NCI-H2196 treated with DMSO at 0.1 percent for 48 hours (cell line): ENCODE measurements around the gene HIVEP2.

Source experiments
- DNase-seq: peaks from one replicate; lab custom pipeline; 2025; ENCODE audit not compliant: unreplicated experiment; lab: John Stamatoyannopoulos, UW

Gene HIVEP2

GRCh38 chr6:142918339-142919042 is 26.5 kb downstream of the HIVEP2 start:
- DNase-seq, result no peak

GRCh38 chr6:142916881-142917280 is 28.1 kb downstream of the HIVEP2 start:
- no peak for DNase-seq

DNA sequence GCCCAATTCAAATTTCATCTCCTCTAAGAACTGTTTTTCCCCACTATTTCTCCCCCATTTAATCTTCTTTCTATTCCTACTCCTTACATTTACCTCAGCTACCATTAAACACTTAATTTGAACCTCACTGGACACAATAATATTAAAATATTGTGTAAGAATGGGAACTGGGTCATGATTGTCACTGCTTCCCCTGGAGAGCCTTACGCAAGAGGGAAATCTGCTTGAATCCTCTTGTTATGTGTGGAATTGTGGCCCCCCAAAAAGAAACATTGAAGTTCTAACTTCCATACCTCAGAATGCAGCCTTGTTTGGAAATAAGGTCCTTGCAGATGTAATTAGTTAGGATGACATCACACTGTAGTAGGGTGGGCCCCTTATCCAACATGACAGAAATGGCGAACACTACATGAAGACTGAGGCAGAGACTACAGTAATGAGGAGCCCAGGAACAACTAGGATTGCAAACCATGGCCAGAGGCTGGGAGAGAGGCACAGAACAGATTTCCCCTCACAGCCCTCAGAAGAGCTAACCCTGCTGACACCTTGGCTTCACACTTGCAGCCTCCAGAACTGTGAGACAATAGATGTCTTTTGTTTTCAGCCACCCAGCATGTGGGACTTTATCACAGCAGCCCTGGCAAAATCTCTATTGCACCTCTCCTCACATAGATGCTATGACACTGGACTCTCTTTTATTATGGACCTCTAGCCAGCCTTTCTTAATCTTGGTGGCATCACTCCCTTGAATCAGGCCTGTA is 29.9 kb downstream of the HIVEP2 start:
- no peak for DNase-seq

DNA sequence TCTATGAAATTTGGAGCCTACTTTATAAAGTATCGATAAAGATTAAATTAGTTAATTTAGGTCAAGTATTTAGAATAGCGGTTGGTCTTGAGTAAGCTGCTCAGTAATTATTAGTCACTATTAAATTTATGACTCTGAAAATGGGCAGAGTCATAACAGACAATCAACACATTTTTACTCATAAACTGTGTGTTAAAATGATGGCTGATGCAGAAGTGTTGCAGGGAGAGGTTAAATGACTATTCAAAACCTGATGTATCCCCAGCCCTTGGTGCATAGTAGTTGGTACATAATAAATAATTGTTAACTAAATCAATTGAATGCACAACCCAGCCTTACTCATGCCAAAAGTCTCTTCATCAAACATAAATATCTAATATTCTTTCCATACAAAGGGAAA is 30.6 kb downstream of the HIVEP2 start:
- DNase-seq, result no peak

- no peak for DNase-seq
Measured at GRCh38 chr6:142913511-142914047, 31.4 kb downstream of the HIVEP2 start.

- no peak for DNase-seq
Measured at GRCh38 chr6:142913036-142913510, 31.9 kb downstream of the HIVEP2 start.

DNA sequence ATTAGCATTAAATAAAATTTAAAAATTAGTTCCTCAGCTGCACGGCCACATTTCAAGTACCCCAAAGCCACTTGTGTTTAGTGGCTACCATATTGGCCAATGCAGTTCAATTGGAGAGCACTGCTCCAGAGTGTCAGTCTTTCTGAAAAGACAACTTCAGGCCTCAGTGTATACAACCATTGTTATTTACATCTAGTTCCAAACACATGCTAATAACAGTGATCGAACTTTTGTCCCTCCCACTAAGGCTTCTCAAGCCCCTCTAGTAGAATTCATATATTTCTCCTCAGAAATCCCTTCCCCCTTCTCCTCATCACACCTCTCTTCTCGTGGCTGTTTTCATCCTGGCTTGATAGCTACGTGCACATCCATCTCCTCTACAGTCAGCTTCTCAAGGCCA is 32.9 kb downstream of the HIVEP2 start:
- no peak for DNase-seq

GRCh38 chr6:142911430-142911829 is 33.5 kb downstream of the HIVEP2 start:
- no peak for DNase-seq

- no peak for DNase-seq
Measured at GRCh38 chr6:142909686-142910085, 35.3 kb downstream of the HIVEP2 start.

DNA sequence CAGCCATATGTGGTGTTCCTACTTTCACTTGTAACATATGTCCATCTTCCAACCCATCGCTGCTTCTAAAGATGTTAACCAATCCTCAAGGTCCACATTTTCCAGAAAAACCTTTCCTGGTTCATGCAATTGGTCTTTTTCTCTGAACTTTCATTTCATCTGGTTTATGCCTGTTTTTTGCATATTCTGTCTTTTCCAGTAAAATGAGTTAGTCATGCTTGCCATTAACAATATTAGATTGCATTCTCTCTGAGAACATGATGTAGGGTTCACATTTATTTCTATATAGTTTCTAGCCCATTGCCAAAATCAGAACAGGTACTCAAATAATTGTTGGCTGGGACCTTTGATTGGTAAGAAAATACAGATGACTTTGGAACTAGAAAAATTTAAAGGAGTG is 36.7 kb downstream of the HIVEP2 start:
- DNase-seq, result no peak

DNA sequence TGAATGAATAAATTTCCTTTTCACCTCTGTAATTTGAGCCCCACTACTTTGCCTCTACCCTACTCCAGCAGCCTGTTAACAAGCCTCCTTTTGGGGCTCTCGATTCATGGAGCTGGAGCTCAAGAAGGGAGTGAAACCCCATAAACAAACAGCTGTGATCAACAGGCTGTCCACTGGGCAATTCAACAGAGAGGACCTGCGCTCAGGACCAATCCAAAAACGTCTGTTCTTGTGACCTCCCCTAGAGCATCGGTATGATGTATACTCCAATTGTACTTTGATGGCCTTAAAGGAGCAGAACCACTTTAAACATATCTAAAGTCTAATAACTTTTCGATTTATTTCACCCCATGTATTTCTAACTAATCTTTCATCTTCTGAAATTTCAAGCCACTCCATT is 37.4 kb downstream of the HIVEP2 start:
- DNase-seq, result no peak

- DNase-seq, result no peak
Measured at GRCh38 chr6:142906945-142907470, 38.0 kb downstream of the HIVEP2 start.

GRCh38 chr6:142903812-142904211 is 41.2 kb downstream of the HIVEP2 start:
- DNase-seq, result no peak

DNA sequence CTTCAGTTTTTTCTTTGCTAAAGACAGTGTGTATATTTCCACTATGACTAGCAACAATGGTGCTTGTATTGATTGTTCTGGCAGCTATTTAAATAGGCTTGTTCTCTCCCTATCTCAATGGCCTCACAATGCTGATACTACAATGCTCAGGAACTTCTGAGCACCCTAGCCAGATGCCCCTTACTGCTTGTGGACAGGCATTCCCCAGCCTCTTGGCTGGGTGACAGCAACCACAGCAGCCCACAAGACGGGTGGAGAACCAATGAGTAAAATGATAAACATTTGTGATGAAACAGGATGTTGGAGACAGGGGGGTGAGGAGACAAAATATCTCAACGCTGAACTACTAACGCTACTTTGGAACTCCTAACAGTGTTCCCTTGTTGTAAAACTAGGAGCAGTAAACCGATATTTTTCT is 42.3 kb downstream of the HIVEP2 start:
- peak; percentile 66 for DNase-seq

DNA sequence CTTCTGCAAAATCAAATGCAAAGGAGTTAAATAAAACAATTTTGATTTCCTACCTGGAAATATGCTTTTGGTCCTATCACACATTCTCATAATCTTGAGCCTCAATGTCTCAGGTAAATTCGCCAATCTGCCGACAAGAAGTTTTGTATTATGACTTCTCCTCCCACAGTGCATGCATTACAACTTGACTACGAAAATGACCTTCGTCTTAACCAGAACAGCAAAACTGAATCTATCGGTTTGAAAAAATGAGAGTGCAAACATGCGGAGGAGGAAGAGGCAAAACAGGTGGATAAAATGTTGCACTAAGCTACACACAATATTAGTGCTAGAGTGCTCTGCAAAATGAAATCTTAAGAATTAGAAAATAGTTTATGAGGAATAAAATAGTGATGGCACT is 43.4 kb downstream of the HIVEP2 start:
- DNase-seq, result no peak

GRCh38 chr6:142900227-142900971 is 44.6 kb downstream of the HIVEP2 start:
- DNase-seq, result no peak

DNA sequence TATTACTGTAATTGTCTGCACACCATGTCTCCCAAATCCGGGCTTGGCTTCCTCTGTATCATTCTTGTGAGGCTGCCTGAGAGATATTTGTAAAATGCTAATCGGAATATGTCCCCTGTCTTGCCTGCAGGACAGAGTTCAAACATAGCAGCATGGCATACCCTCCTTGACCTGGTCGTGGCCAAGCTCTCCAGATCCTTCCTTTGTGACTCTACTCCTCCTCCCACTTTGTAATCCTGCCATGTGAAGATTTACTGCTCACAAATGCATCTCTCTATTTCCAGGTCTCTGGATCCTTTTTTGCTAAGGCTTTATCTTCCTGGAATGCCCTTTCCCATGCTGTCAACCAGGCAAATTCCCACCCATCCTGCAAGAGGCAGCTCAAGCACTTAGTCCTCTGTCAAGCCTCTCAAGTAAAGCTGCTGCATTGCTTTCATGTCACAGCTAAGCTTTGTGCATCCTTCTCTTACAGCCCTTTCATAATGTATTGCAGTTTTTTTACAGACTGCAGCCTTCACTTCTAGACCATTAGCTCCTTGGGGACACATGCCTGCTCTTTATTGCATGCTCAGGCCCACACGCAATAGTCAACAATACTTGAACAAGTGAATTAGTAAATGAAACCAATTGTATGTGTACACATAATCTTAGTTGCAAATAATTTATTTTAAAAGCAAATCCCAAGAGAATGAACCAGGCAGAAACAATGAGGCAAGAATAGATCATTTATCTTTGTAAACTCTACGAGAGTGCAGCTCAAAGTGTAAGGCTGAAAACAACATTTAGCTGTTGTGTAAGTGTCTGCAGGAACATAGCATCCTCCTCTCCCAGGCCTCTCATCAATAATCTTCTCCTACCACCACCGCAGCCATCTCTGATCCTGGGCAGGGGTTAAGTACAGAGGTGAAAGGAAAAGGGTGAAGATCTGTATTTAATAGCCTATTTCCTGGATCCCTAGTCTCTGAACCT is 45.8 kb downstream of the HIVEP2 start:
- no peak for DNase-seq

- DNase-seq, result no peak
Measured at GRCh38 chr6:142897659-142898058, 47.3 kb downstream of the HIVEP2 start.

DNA sequence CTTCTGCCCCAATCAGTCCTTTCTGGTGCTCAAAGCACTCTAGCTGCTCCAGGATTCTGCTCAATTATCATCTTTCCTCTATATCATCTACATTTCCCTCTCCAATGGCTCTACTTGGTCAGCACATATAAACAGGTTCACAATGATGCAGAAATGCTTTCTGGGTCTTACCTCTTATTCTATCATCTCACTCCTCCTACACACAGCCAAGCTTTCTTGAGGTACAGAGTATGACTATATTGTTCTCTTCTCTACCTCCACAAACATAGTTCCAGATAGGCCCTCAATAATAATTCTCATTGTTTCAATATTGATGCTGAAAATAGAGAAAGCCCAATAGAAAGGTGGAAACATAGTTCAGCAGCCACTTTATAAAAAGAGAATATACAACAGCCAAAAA is 48.2 kb downstream of the HIVEP2 start:
- DNase-seq, result no peak

- no peak for DNase-seq
Measured at GRCh38 chr6:142893088-142893487, 51.9 kb downstream of the HIVEP2 start.
